Astrocyte (in vitro differentiated cells and primary cell): ENCODE measurements around the gene ZBTB49. TPM values are rescaled to one million over a fixed set of nuclear protein-coding genes. Genes with fewer than 3 reads are reported as not detected.

Source experiments
- DNase-seq: peaks from one replicate; pipeline ENCODE4 v3.0.0-alpha.2; 2010; ENCODE audit warnings: low read depth
- FAIRE-seq: peaks from 2 replicates; lab custom pipeline; 2011; peaks lifted over from hg19 to GRCh38; lab: Jason Lieb, UNC
- H2AFZ ChIP-seq: 2 replicates; pipeline ENCODE4 v1.6.0; 2012; ENCODE audit warnings: low read depth, low read length, inconsistent platforms
- H3K27ac ChIP-seq: 2 replicates; pipeline ENCODE4 v1.5.1; 2011; ENCODE audit warnings: low read depth, low read length, inconsistent platforms
- H3K27me3 ChIP-seq: 2 replicates; pipeline ENCODE4 v1.6.0; 2011; ENCODE audit warnings: low read length, inconsistent platforms; ENCODE audit not compliant: insufficient read depth
- H3K36me3 ChIP-seq: 2 replicates; pipeline ENCODE4 v1.5.1; 2011; ENCODE audit warnings: low read length, inconsistent platforms; ENCODE audit not compliant: insufficient read depth
- H3K4me1 ChIP-seq: 2 replicates; pipeline ENCODE4 v1.5.1; 2011; ENCODE audit warnings: low read length, inconsistent platforms; ENCODE audit not compliant: insufficient read depth
- H3K4me2 ChIP-seq: 2 replicates; pipeline ENCODE4 v1.6.0; 2012; ENCODE audit warnings: low read length, inconsistent platforms
- H3K4me3 ChIP-seq: 2 replicates; pipeline ENCODE4 v1.5.1; 2011; ENCODE audit warnings: low read depth, mild to moderate bottlenecking, low read length, inconsistent platforms; ENCODE audit not compliant: insufficient read depth
- H3K79me2 ChIP-seq: 2 replicates; pipeline ENCODE4 v1.6.0; 2012; ENCODE audit warnings: mild to moderate bottlenecking, low read length, inconsistent platforms; ENCODE audit not compliant: insufficient read depth
- H3K9ac ChIP-seq: 2 replicates; pipeline ENCODE4 v1.6.0; 2012; ENCODE audit warnings: mild to moderate bottlenecking, low read length, inconsistent platforms
- H3K9me3 ChIP-seq: 2 replicates; pipeline ENCODE4 v1.5.1; 2012; ENCODE audit warnings: low read depth, mild to moderate bottlenecking, low read length, inconsistent platforms; ENCODE audit not compliant: insufficient read depth
- H4K20me1 ChIP-seq: 2 replicates; pipeline ENCODE4 v1.6.0; 2012; ENCODE audit warnings: low read length, inconsistent platforms; ENCODE audit not compliant: insufficient read depth
- H3K27ac Mint-ChIP-seq: one replicate; pipeline ENCODE4 v1.8.0; 2021; ENCODE audit warnings: mild to moderate bottlenecking, mixed read lengths; ENCODE audit not compliant: unreplicated experiment
- H3K27me3 Mint-ChIP-seq: one replicate; pipeline ENCODE4 v1.8.0; 2021; ENCODE audit warnings: low read depth, mixed read lengths; ENCODE audit not compliant: unreplicated experiment
- H3K36me3 Mint-ChIP-seq: one replicate; pipeline ENCODE4 v1.8.0; 2021; ENCODE audit warnings: low read depth, mixed read lengths; ENCODE audit not compliant: unreplicated experiment
- H3K4me1 Mint-ChIP-seq: one replicate; pipeline ENCODE4 v1.8.0; 2021; ENCODE audit warnings: low read depth, mixed read lengths; ENCODE audit not compliant: unreplicated experiment
- H3K4me3 Mint-ChIP-seq: one replicate; pipeline ENCODE4 v1.8.0; 2021; ENCODE audit warnings: mild to moderate bottlenecking, moderate library complexity, mixed read lengths; ENCODE audit not compliant: unreplicated experiment
- H3K9me3 Mint-ChIP-seq: one replicate; pipeline ENCODE4 v1.8.0; 2021; ENCODE audit warnings: mild to moderate bottlenecking, mixed read lengths; ENCODE audit not compliant: unreplicated experiment
- CTCF ChIP-seq: IDR thresholded peaks from 2 replicates; pipeline ENCODE4 v1.5.1; 2011; ENCODE audit warnings: low read depth, mild to moderate bottlenecking, inconsistent platforms, low read length, moderate library complexity; ENCODE audit not compliant: insufficient read depth
- EZH2 ChIP-seq: IDR thresholded peaks from 2 replicates; pipeline ENCODE4 v1.6.1; 2012; ENCODE audit warnings: mild to moderate bottlenecking, low read length, inconsistent platforms; ENCODE audit not compliant: insufficient read depth
- total RNA-seq: library from RNA; stranded (reverse); gene quantifications from 2 replicates; pipeline ENCODE4 v1.2.1, GENCODE V29; 2021

The ZBTB49 gene
- total RNA-seq, 1 donor from 2014 or later: 5.5 TPM

- no peaks in the 10 kb centered on the region for H3K27me3 Mint-ChIP-seq
- Histone ChIP-seq H3K4me1 (no peaks in the 10 kb centered on the region), H3K27me3 (no peaks in the 10 kb centered on the region), H3K9me3 (no peaks in the 10 kb centered on the region), H3K36me3 (peaks cover 6% of the 10 kb centered on the region), H3K4me3 (no peak overlapping the region), H3K4me2 (no peak overlapping the region), H3K27ac (no peak overlapping the region), H3K9ac (no peak overlapping the region), H4K20me1 (no peaks in the 10 kb centered on the region), H2AFZ (no peak overlapping the region), H3K79me2 (no peaks in the 10 kb centered on the region)
- TF ChIP-seq CTCF: no peak
- FAIRE-seq (no peak), DNase-seq (no peak)
- H3K36me3 Mint-ChIP-seq: peaks cover 13% of the 10 kb centered on the region
- peaks cover 2% of the 10 kb centered on the region for H3K4me1 Mint-ChIP-seq
- H3K9me3 Mint-ChIP-seq: no peaks in the 10 kb centered on the region
- H3K27ac Mint-ChIP-seq: no peak overlapping the region
- no peak overlapping the region for H3K4me3 Mint-ChIP-seq
Measured at GRCh38 chr4:4316150-4316495, 26.1 kb downstream of the ZBTB49 start.

- Histone ChIP-seq H3K27me3 (no peaks in the 10 kb centered on the region), H4K20me1 (no peaks in the 10 kb centered on the region), H3K4me3 (no peak overlapping the region), H3K27ac (no peak overlapping the region), H3K36me3 (peaks cover 5% of the 10 kb centered on the region), H3K9ac (no peak overlapping the region), H3K4me1 (no peaks in the 10 kb centered on the region), H3K79me2 (no peaks in the 10 kb centered on the region), H3K9me3 (no peaks in the 10 kb centered on the region), H3K4me2 (no peak overlapping the region), H2AFZ (no peak overlapping the region)
- DNase-seq (no peak), FAIRE-seq (no peak)
- no peak overlapping the region for H3K27ac Mint-ChIP-seq
- H3K9me3 Mint-ChIP-seq: no peaks in the 10 kb centered on the region
- H3K4me3 Mint-ChIP-seq: no peak overlapping the region
- peaks cover 25% of the 10 kb centered on the region for H3K36me3 Mint-ChIP-seq
- TF ChIP-seq EZH2 (no peak), CTCF (no peak)
- peaks cover 2% of the 10 kb centered on the region for H3K4me1 Mint-ChIP-seq
- no peaks in the 10 kb centered on the region for H3K27me3 Mint-ChIP-seq
Measured at GRCh38 chr4:4317496-4318232, 27.6 kb downstream of the ZBTB49 start.

- Mint-ChIP-seq H3K9me3 (no peaks in the 10 kb centered on the region), H3K36me3 (peaks cover 23% of the 10 kb centered on the region), H3K27me3 (no peaks in the 10 kb centered on the region), H3K4me3 (no peak overlapping the region), H3K4me1 (peaks cover 16% of the 10 kb centered on the region), H3K27ac (no peak overlapping the region)
- no peak for FAIRE-seq
- Histone ChIP-seq H2AFZ (no peak overlapping the region), H3K4me3 (no peak overlapping the region), H4K20me1 (no peaks in the 10 kb centered on the region), H3K27me3 (no peaks in the 10 kb centered on the region), H3K4me2 (no peak overlapping the region), H3K79me2 (no peaks in the 10 kb centered on the region), H3K27ac (no peak overlapping the region), H3K4me1 (no peaks in the 10 kb centered on the region), H3K36me3 (peaks cover 5% of the 10 kb centered on the region), H3K9ac (no peak overlapping the region), H3K9me3 (no peaks in the 10 kb centered on the region)
- no peak for DNase-seq
- TF ChIP-seq EZH2 (no peak), CTCF (no peak)
Measured at GRCh38 chr4:4320528-4320927, 30.5 kb downstream of the ZBTB49 start.
